Adrenal gland (tissue), 12 donors: ENCODE measurements around the gene BEND3. TPM values are rescaled to one million over a fixed set of nuclear protein-coding genes. Genes with fewer than 3 reads are reported as not detected.

Experiments
- DNase-seq, 7 donors: peaks; one replicate each; pipeline ENCODE4 v3.0.0-alpha.2; 2019 to 2020
- H3K27ac ChIP-seq, 5 donors: fragments of 200-600 bp; sonication (generic) in 4 of 5; 1 replicate in 3 of 5; 2 replicates in 2 of 5; pipeline versions ENCODE4 v1.5.1 to v1.8.0; 2016 to 2020; ENCODE audit warnings: mild to moderate bottlenecking in 1 of 5
- H3K27me3 ChIP-seq: fragments of 200-600 bp; 2 replicates; pipeline ENCODE4 v1.8.0; 2021
- H3K36me3 ChIP-seq, 2 donors: fragments of 200-600 bp; replicated peaks in 1 of 2; 1 replicate in 1 of 2; 2 replicates in 1 of 2; pipeline versions ENCODE4 v1.5.1 to v1.8.0; 2018 to 2022
- H3K4me1 ChIP-seq, 2 donors: fragments of 200-600 bp; replicated peaks in 1 of 2; 1 replicate in 1 of 2; 2 replicates in 1 of 2; pipeline versions ENCODE4 v1.5.1 to v1.8.0; 2018 to 2021
- H3K4me3 ChIP-seq, 4 donors: fragments of 200-600 bp; sonication (generic) in 3 of 4; one replicate each; pipeline ENCODE4 v1.5.1; 2016 to 2018
- H3K9me3 ChIP-seq, 3 donors: fragments of 200-600 bp; sonication (generic) in 1 of 3; replicated peaks in 1 of 3; 1 replicate in 2 of 3; 2 replicates in 1 of 3; pipeline versions ENCODE4 v1.5.1 to v1.8.0; 2016 to 2021
- POLR2A ChIP-seq, 2 donors: fragments of 450-650 bp; IDR thresholded peaks; one replicate each; pipeline ENCODE4 v1.6.1; 2017; ENCODE audit warnings: antibody characterized with exemption in 2 of 2, mild to moderate bottlenecking in 2 of 2, moderate library complexity in 1 of 2
- WGBS, 4 donors: extraction: QIAGEN DNeasy Blood & Tissue Kit in 2 of 4; methylation state at CpG; one replicate each; pipeline versions ENCODE4 v1.1.5 to v1.1.7; 2013 to 2017; 5-methylcytosine and 5-hydroxymethylcytosine counted together
- intact Hi-C, 2 donors: fragments of 100-400 bp; cut with DNase I; formaldehyde crosslinking; loops; one replicate each; pipeline versions ENCODE4 v1.14.1 to v1.15.0; 2022 to 2023
- polyA plus RNA-seq, 3 donors: library from polyadenylated mRNA; stranded (reverse); fragments of 200-250 nt in 2 of 3; fragments of 350-450 nt in 1 of 3; fragmentation: Illumina TruSeq in 1 of 3; extraction: RNeasy Lipid Tissue Mini Kit (QIAGEN cat#74804) in 1 of 3; gene quantifications; one replicate each; pipeline ENCODE4 v1.2.3, GENCODE V29; 2013 to 2014
- total RNA-seq, 9 donors: library from RNA; depleted of rRNA in 4 of 9; stranded (reverse); fragments of >200 nt in 4 of 9; fragments of 120-200 nt in 1 of 9; fragmentation: NEBNext Ultra II Directional in 1 of 9; extraction: Animal tissue kit (Norgen Biotek cat#: 25700) in 1 of 9; gene quantifications; one replicate each; pipeline versions ENCODE4 v1.1.0 to v1.2.4, GENCODE V29; 2013 to 2023
- TF ChIP-seq, protein P1 (sequence below), 6 experiments: fragments of 450-650 bp in 4 of 6; fragments of 200-600 bp in 2 of 6; sonication (generic) in 1 of 6; IDR thresholded peaks; 1 replicate in 5 of 6; 2 replicates in 1 of 6; pipeline versions ENCODE4 v1.5.1 to v1.8.0; 2016 to 2021; ENCODE audit warnings: antibody characterized with exemption in 6 of 6, mild to moderate bottlenecking in 2 of 6, moderate library complexity in 1 of 6
- donor health status: healthy with polysubstance abuse.
- donor health status: Bipolar disorder and iron deficiency.
- donor health status: DM: yes; HTN: yes; CAD: no.
- donor health status: DM: no; HTN: no; CAD: no.
- donor health status: DM: no; HTN: no; CAD: no.
- donor health status: DM: yes; HTN: yes; CAD: no.

The BEND3 gene
- total and polyA plus RNA-seq, 12 donors = 0.64 to 3.5 (median 1.9) TPM

DNA sequence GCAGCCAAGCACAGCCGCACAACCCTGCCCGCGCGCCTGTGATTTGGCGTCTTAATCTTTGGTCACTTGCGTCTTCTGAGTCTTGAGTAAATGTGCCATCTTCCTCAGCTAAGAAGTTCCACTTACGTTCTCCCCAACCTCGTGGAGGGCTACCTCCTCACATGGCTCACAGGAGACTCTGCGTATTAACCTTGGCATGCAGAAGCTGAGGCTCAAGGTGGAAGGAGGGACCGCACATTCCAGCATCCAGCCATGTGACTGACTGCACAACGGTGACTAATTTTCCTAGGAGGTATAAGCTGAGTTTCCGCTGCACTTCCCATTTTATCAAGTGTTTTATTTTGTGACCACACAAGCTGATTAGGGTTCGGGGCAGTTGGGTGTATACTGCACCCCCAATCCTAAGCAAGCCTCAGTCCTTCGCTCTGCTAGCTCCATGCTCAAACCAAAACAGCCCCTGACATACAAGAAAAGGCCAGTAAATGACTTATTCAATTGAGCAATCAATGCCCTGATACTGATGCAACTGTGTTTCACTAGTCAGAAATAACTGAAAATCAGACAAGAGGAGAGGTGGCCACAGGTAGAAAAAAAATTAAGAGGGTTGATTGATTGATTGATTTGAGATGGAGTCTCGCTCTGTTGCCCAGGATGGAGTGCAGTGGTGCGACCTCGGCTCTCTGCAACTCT lies 7.0 kb downstream of the BEND3 start:
- no peak overlapping the region for H3K4me3 ChIP-seq
- no peak for DNase-seq
- H3K36me3 ChIP-seq = no peaks in the 10 kb centered on the region
- no peaks in the 10 kb centered on the region for H3K4me1 ChIP-seq
- no peaks in the 10 kb centered on the region for H3K27me3 ChIP-seq
- TF ChIP-seq POLR2A (IDR thresholded peaks at IDR 0.05) = no peak
- TF ChIP-seq, protein P1, sequence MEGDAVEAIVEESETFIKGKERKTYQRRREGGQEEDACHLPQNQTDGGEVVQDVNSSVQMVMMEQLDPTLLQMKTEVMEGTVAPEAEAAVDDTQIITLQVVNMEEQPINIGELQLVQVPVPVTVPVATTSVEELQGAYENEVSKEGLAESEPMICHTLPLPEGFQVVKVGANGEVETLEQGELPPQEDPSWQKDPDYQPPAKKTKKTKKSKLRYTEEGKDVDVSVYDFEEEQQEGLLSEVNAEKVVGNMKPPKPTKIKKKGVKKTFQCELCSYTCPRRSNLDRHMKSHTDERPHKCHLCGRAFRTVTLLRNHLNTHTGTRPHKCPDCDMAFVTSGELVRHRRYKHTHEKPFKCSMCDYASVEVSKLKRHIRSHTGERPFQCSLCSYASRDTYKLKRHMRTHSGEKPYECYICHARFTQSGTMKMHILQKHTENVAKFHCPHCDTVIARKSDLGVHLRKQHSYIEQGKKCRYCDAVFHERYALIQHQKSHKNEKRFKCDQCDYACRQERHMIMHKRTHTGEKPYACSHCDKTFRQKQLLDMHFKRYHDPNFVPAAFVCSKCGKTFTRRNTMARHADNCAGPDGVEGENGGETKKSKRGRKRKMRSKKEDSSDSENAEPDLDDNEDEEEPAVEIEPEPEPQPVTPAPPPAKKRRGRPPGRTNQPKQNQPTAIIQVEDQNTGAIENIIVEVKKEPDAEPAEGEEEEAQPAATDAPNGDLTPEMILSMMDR (IDR thresholded peaks at IDR 0.05) = no peak
- intact Hi-C loops = no loop called here
- H3K27ac ChIP-seq = no peak overlapping the region
- WGBS, 4 donors = 90 to 95% (median 90%) methylated on average over 17 of the region's 17 CpGs
- no peaks in the 10 kb centered on the region for H3K9me3 ChIP-seq

DNA sequence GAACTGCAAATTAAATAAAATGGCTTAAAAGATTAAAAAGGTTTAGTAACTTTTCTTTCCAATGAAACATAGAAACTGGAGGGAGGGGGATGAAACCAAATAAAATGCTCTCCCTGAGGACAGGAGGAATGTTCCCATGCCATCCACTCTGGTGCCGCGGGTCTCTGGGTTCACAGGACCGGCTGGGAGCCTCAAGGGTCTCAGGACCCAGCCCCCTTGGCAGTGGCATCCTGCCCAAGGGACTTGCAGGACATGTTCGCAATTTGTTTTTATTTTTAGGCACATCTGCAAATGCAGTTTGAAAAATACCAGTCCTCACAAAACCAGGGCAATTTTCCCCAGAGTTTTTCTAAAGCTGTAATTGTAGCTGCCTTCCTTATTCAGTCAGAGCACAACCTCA lies 7.5 kb downstream of the BEND3 start:
- DNase-seq = no peak
- no peaks in the 10 kb centered on the region for H3K27me3 ChIP-seq
- H3K4me1 ChIP-seq = no peaks in the 10 kb centered on the region
- no peak for TF ChIP-seq POLR2A (IDR thresholded peaks at IDR 0.05)
- TF ChIP-seq, protein P1 (IDR thresholded peaks at IDR 0.05) = no peak
- intact Hi-C loops = no loop called here
- no peaks in the 10 kb centered on the region for H3K36me3 ChIP-seq
- no peak overlapping the region for H3K27ac ChIP-seq
- H3K4me3 ChIP-seq = no peak overlapping the region
- 91 to 94% (median 93%) methylated on average over 4 of the region's 4 CpGs for WGBS, 4 donors
- H3K9me3 ChIP-seq = no peaks in the 10 kb centered on the region

DNA sequence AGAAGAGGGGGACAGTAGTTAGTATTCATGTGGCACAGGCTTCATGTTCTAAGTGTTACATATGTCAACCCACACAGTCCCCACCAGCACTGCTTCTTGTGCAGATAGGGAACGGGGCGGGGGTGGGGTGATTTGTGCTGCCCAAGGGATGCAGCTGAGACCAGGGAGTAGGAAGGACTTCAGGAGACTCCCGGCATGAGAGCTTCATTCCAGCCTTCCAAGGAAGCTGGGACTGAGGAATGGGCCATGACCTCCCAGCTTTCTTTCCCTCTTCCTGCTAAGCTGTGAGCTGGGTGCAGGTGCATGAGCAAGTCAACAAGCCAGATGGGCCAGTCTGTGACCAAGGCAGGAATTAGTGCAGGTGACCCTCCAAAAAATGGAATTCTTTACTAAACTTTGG lies 9.2 kb downstream of the BEND3 start:
- Histone ChIP-seq H3K27me3 (no peaks in the 10 kb centered on the region), H3K4me1 (no peaks in the 10 kb centered on the region), H3K9me3 (no peaks in the 10 kb centered on the region), H3K4me3 (no peak overlapping the region), H3K27ac (no peak overlapping the region), H3K36me3 (no peaks in the 10 kb centered on the region)
- intact Hi-C loops = no loop called here
- 86 to 90% (median 90%) methylated on average over 1 to 3 of the region's 3 CpGs for WGBS, 4 donors
- no peak for DNase-seq
- TF ChIP-seq POLR2A (IDR thresholded peaks at IDR 0.05) = no peak
- TF ChIP-seq, protein P1 (IDR thresholded peaks at IDR 0.05) = no peak

DNA sequence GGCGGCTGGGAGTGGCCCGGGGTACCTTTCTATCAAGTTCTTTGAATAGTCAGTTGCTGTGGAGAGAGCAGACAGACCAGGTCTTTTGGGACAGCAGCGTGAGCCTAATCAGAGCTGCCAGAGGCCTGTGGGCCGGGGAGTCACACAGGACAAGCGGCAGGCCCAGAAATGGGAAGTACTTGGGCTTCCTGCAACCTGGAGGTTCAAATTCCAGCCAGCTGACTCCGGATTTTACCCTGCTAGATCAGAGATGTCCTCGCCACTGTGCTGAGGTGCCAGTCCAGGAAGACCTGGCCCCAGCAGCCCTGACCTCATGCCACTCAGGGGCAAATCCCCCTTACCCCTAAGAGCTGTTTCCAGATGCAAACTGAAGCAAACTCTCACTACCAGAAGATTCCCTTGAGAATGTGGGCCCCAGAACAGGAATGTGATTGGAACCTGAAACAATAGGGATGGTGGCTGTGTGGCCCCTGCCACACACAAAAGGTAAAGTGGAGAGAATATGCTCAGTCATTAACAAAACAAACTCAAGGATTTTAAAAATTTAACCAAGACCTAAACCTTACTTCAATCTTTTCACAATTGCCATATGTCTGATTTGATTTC lies 9.7 kb downstream of the BEND3 start:
- H3K4me3 ChIP-seq = no peak overlapping the region
- H3K27me3 ChIP-seq = no peaks in the 10 kb centered on the region
- H3K36me3 ChIP-seq = no peaks in the 10 kb centered on the region
- no peaks in the 10 kb centered on the region for H3K9me3 ChIP-seq
- 81 to 89% (median 85%) methylated on average over 3 to 7 of the region's 7 CpGs for WGBS, 4 donors
- no peak overlapping the region for H3K27ac ChIP-seq
- intact Hi-C loops = no loop called here
- no peak for DNase-seq
- no peaks in the 10 kb centered on the region for H3K4me1 ChIP-seq
- no peak for TF ChIP-seq POLR2A (IDR thresholded peaks at IDR 0.05)
- TF ChIP-seq, protein P1 (IDR thresholded peaks at IDR 0.05) = no peak
